A549 (cell line): Measurements from ENCODE around the gene ZNF385B. TPM values are rescaled to one million over a fixed set of nuclear protein-coding genes. Genes with fewer than 3 reads are reported as not detected.
A peak's percentile ranks its signal among the peaks of the same experiment; 100 is the strongest.

ENCODE experiments used
- ATAC-seq, 2 experiments: fragments of 200-7000 bp in 1 of 2; fragments of >200 bp in 1 of 2; cut with Nextera tagmentation in 1 of 2; cut with Tn5 transposase in 1 of 2; 3 replicates each; pipeline versions ENCODE4 v1.8.0 to v1.9.1; 2018 to 2020; ENCODE audit warnings: mild to moderate bottlenecking in 1 of 2, moderate library complexity in 1 of 2
- CTCF ChIA-PET: fragments of 300-600 bp; sonication (Branson Sonifier 250); formaldehyde crosslinking; extraction: SDS; loops from one replicate; lab custom pipeline; 2021; ENCODE audit warnings: antibody characterized with exemption, inconsistent platforms; lab: Yijun Ruan, JAX
- POLR2A ChIA-PET: fragments of 350-600 bp; formaldehyde crosslinking; extraction: SDS; loops from one replicate; lab custom pipeline; 2021; ENCODE audit warnings: antibody characterized with exemption, inconsistent platforms; lab: Yijun Ruan, JAX
- DNase-seq, 2 experiments: peaks; one replicate each; pipeline versions ENCODE4 v3.0.0 to v3.0.0-alpha.2; 2011 to 2016; ENCODE audit warnings: low read depth in 1 of 2, low spot score in 1 of 2
- FAIRE-seq: peaks from 2 replicates; lab custom pipeline; 2011; peaks lifted over from hg19 to GRCh38; lab: Jason Lieb, UNC
- H3K27ac ChIP-seq, 2 experiments: fragments of >200 bp; sonication (Bioruptor Twin); formaldehyde crosslinking; 3 replicates each; pipeline ENCODE4 v1.5.1; 2016 to 2017
- H3K4me1 ChIP-seq: fragments of >200 bp; sonication (Bioruptor Twin); formaldehyde crosslinking; 3 replicates; pipeline ENCODE4 v1.6.1; 2016
- H3K4me2 ChIP-seq: fragments of >200 bp; sonication (Bioruptor Twin); formaldehyde crosslinking; 3 replicates; pipeline ENCODE4 v1.6.1; 2016
- H3K4me3 ChIP-seq: fragments of >200 bp; sonication (Bioruptor Twin); formaldehyde crosslinking; 3 replicates; pipeline ENCODE4 v1.5.1; 2016
- H3K9me3 ChIP-seq: fragments of >200 bp; sonication (Bioruptor Twin); formaldehyde crosslinking; 3 replicates; pipeline ENCODE4 v1.6.1; 2016
- ATOH8 ChIP-seq: fragments of 250-450 bp; sonication (Bioruptor Pico); IDR thresholded peaks from 2 replicates; pipeline ENCODE4 v1.5.0; 2020; ENCODE audit warnings: low read depth, mild to moderate bottlenecking, moderate library complexity
- CBX8 ChIP-seq: fragments of 200-600 bp; sonication (generic); IDR thresholded peaks from 2 replicates; pipeline ENCODE4 v1.6.1; 2016
- CTCF ChIP-seq: fragments of >200 bp; sonication (Bioruptor Twin); formaldehyde crosslinking; IDR thresholded peaks from 3 replicates; pipeline ENCODE4 v1.5.1; 2016
- EP300 ChIP-seq, 2 experiments: fragments of >200 bp; sonication (Bioruptor Twin); formaldehyde crosslinking; IDR thresholded peaks; 2 replicates in 1 of 2; 3 replicates in 1 of 2; pipeline ENCODE4 v1.6.1; 2016 to 2017
- ESRRA ChIP-seq: fragments of 150-350 bp; IDR thresholded peaks from 2 replicates; pipeline ENCODE4 v1.6.1; 2014; ENCODE audit warnings: mild to moderate bottlenecking, low read length, borderline replicate concordance
- FOSB ChIP-seq: fragments of 250-450 bp; sonication (Bioruptor Pico); IDR thresholded peaks from 2 replicates; pipeline ENCODE4 v1.5.0; 2020; ENCODE audit warnings: mild to moderate bottlenecking, moderate library complexity
- HES2 ChIP-seq: fragments of >200 bp; sonication (Bioruptor Twin); formaldehyde crosslinking; IDR thresholded peaks from 2 replicates; pipeline ENCODE4 v1.6.1; 2016
- JUN ChIP-seq, 2 experiments: fragments of >200 bp; sonication (Bioruptor Twin); formaldehyde crosslinking; IDR thresholded peaks; 2 replicates in 1 of 2; 3 replicates in 1 of 2; pipeline ENCODE4 v1.6.1; 2016 to 2017
- KDM1A ChIP-seq: fragments of 200-600 bp; sonication (generic); IDR thresholded peaks from 2 replicates; pipeline ENCODE4 v1.6.1; 2016; ENCODE audit warnings: low read depth, mild to moderate bottlenecking
- MAFK ChIP-seq: fragments of 450-650 bp; IDR thresholded peaks from 2 replicates; pipeline ENCODE4 v1.6.1; 2014; ENCODE audit not compliant: partially characterized antibody
- NPAS2 ChIP-seq: fragments of 250-450 bp; sonication (Bioruptor Pico); IDR thresholded peaks from 2 replicates; pipeline ENCODE4 v1.8.0; 2022; ENCODE audit warnings: mild to moderate bottlenecking, moderate library complexity, borderline replicate concordance
- NR3C1 ChIP-seq: fragments of >200 bp; sonication (Bioruptor Twin); formaldehyde crosslinking; IDR thresholded peaks from 3 replicates; pipeline ENCODE4 v1.6.1; 2017
- PHF8 ChIP-seq: fragments of 200-600 bp; sonication (generic); IDR thresholded peaks from 2 replicates; pipeline ENCODE4 v1.6.1; 2016; ENCODE audit warnings: low read depth, mild to moderate bottlenecking, antibody characterized with exemption, moderate library complexity, borderline replicate concordance
- SMC3 ChIP-seq: fragments of >200 bp; sonication (Bioruptor Twin); formaldehyde crosslinking; IDR thresholded peaks from 3 replicates; pipeline ENCODE4 v1.6.1; 2018; ENCODE audit warnings: inconsistent platforms
- TFCP2L1 ChIP-seq: fragments of 250-450 bp; sonication (Bioruptor Pico); IDR thresholded peaks from 2 replicates; pipeline ENCODE4 v1.5.0; 2021; ENCODE audit warnings: mild to moderate bottlenecking
- ZFP36 ChIP-seq: fragments of 450-650 bp; IDR thresholded peaks from 2 replicates; pipeline ENCODE4 v1.6.1; 2014; ENCODE audit warnings: borderline replicate concordance; ENCODE audit not compliant: partially characterized antibody
- WGBS: methylation state at CpG from one replicate; pipeline ENCODE4 v1.1.6; 2017; ENCODE audit errors: missing lambda C conversion rate; 5-methylcytosine and 5-hydroxymethylcytosine counted together
- polyA plus RNA-seq, 4 experiments: library from polyadenylated mRNA; depleted of rRNA in 3 of 4; stranded (reverse); fragments of >200 nt; fragmentation: RNase III in 1 of 4; extraction: RNeasy Plus Mini Kit Qiagen cat#74134 plus additional on column Dnase treatment in 1 of 4; gene quantifications; 2 replicates in 3 of 4; 3 replicates in 1 of 4; pipeline ENCODE4 v1.2.3, GENCODE V29; 2011 to 2017
- TF ChIP-seq, protein P1 (sequence below): IDR thresholded peaks from 2 replicates; pipeline ENCODE4 v1.6.1; 2012
- TF ChIP-seq, protein P2 (sequence below): fragments of 150-350 bp; IDR thresholded peaks from 2 replicates; pipeline ENCODE4 v1.6.1; 2014; ENCODE audit warnings: low read depth, mild to moderate bottlenecking, low read length

The ZNF385B gene
- polyA plus RNA-seq, 2 of the 4 experiments (the other 2 are of a cell fraction): not detected

DNA sequence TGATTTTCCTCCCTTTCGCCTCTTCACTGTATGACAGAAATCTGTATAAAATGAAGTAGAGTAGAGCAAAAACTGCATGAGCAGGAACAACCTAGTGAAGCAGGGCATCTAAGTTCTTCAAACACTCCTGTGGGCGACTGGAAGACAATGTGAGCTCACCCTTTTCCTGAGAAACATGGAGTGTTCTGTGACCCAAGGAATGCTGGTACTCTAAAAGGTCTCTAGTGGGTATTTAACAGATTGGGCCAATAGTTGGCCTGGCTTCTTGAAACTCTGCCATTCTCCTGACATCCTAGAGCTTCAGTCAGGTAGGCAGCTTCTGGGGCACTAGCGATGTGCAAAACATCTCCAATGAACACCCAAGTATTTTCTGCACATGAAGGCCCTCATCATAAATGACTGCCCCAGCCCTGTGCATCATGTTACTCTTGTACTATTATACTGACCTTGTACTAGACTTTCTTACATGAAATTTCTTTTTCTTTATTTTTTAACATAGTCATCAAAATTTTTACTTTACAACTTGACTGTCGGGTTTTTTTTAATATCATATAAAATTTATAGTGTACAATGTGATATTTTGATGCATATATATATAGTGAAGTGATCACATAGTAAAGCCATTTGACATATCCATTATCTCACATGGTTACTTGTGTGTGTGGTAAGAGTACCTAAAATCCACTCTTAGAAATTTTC, 302.2 kb downstream of the ZNF385B start:
- Histone ChIP-seq H3K4me1 (no peaks in the 10 kb centered on the region), H3K27ac (no peak overlapping the region), H3K4me3 (no peak overlapping the region), H3K9me3 (no peaks in the 10 kb centered on the region), H3K4me2 (no peak overlapping the region)
- TF ChIP-seq FOSB (CRISPR knock-in tag) (no peak), MAFK (peak; percentile 67)
- FAIRE-seq (no peak), DNase-seq (no peak), ATAC-seq (no peak)
- WGBS: 66% methylated on average over 4 of the region's 4 CpGs
- POLR2A ChIA-PET: no interaction called here
- CTCF ChIA-PET: no interaction called here

- 60% methylated on average over 2 of the region's 2 CpGs for WGBS
- H3K4me2 ChIP-seq: no peak overlapping the region
- DNase-seq: no peak
- H3K27ac ChIP-seq: no peak overlapping the region
- FAIRE-seq: no peak
- no peak for ATAC-seq
- H3K4me3 ChIP-seq: no peak overlapping the region
- POLR2A ChIA-PET: no interaction called here
- TF ChIP-seq, protein P1, sequence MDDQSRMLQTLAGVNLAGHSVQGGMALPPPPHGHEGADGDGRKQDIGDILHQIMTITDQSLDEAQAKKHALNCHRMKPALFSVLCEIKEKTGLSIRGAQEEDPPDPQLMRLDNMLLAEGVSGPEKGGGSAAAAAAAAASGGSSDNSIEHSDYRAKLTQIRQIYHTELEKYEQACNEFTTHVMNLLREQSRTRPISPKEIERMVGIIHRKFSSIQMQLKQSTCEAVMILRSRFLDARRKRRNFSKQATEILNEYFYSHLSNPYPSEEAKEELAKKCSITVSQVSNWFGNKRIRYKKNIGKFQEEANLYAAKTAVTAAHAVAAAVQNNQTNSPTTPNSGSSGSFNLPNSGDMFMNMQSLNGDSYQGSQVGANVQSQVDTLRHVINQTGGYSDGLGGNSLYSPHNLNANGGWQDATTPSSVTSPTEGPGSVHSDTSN: no peak
- no peak for TF ChIP-seq CTCF
- no peaks in the 10 kb centered on the region for H3K4me1 ChIP-seq
- no peaks in the 10 kb centered on the region for H3K9me3 ChIP-seq
- CTCF ChIA-PET: no interaction called here
These were observed 303.1 kb downstream of the ZNF385B start for GRCh38 chr2:179558010-179558934.

DNA sequence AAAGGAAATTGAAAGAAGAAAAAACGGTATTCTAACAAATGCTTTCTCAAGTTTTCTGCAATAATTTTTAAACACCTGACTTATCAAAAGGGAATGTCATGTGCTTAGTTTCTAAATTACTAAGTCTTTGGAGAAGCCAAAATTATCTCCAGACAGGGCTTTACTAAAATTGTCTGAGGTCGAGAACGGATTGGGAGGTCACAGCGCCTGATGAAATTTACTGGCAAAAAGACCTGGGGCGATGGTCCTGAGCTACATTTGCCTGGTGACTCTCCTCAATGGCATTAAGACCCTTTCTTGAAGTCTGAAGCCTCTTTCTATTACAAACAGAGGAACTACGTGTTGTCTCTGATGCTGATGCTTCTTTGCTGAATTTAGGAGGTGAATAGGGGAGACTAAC, 305.0 kb downstream of the ZNF385B start:
- 34% methylated on average over 6 of the region's 6 CpGs for WGBS

More for the DNA sequence above, 305.0 kb downstream of the ZNF385B start:
- Histone ChIP-seq H3K27ac (no peak overlapping the region), H3K4me1 (no peaks in the 10 kb centered on the region), H3K9me3 (no peaks in the 10 kb centered on the region), H3K4me2 (no peak overlapping the region), H3K4me3 (no peak overlapping the region)
- ChIA-PET POLR2A (no interaction called here), CTCF (no interaction called here)
- no peak for ATAC-seq
- FAIRE-seq: no peak
- DNase-seq: no peak
- no peak for TF ChIP-seq HES2
- no peak for TF ChIP-seq TFCP2L1
- no peak for TF ChIP-seq NR3C1
- no peak for TF ChIP-seq PHF8
- TF ChIP-seq ESRRA: no peak
- no peak for TF ChIP-seq EP300 (IDR thresholded peaks at IDR 0.05)
- no peak for TF ChIP-seq CBX8
- TF ChIP-seq ATOH8 (CRISPR knock-in tag): no peak
- TF ChIP-seq SMC3: no peak
- no peak for TF ChIP-seq CTCF
- TF ChIP-seq KDM1A: no peak
- TF ChIP-seq NPAS2 (CRISPR knock-in tag): no peak
- TF ChIP-seq ZFP36: no peak
- TF ChIP-seq JUN (IDR thresholded peaks at IDR 0.05): no peak
- TF ChIP-seq, protein P2, sequence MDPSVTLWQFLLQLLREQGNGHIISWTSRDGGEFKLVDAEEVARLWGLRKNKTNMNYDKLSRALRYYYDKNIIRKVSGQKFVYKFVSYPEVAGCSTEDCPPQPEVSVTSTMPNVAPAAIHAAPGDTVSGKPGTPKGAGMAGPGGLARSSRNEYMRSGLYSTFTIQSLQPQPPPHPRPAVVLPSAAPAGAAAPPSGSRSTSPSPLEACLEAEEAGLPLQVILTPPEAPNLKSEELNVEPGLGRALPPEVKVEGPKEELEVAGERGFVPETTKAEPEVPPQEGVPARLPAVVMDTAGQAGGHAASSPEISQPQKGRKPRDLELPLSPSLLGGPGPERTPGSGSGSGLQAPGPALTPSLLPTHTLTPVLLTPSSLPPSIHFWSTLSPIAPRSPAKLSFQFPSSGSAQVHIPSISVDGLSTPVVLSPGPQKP: no peak
